ENCODE results near the gene CYBRD1. TPM values are rescaled to one million over a fixed set of nuclear protein-coding genes. Genes with fewer than 3 reads are reported as not detected.

CYBRD1 gene
- total RNA-seq: 81.9 and 312 TPM in 2 replicates

GRCh38 chr2:171522052-171522787 is at the start of gene CYBRD1:
TSS of gene CYBRD1 (plus strand) at chr2:171522474. CDS start at chr2:171522546, 72 bp downstream.

Other genes with a start within 250 kb of the CYBRD1 start
- 26.3 and 35.5 TPM in 2 replicates for gene METTL8, start 88.5 kb upstream of the CYBRD1 start, total RNA-seq
- 20.3 and 32.4 TPM in 2 replicates for gene DCAF17, start 88.2 kb upstream of the CYBRD1 start, total RNA-seq
- 125 and 167 TPM in 2 replicates for gene DYNC1I2, start 165.0 kb downstream of the CYBRD1 start, total RNA-seq

Measured in regular cardiac myocyte (primary cell).